ENCODE measurements around the gene ADA.

DNA sequence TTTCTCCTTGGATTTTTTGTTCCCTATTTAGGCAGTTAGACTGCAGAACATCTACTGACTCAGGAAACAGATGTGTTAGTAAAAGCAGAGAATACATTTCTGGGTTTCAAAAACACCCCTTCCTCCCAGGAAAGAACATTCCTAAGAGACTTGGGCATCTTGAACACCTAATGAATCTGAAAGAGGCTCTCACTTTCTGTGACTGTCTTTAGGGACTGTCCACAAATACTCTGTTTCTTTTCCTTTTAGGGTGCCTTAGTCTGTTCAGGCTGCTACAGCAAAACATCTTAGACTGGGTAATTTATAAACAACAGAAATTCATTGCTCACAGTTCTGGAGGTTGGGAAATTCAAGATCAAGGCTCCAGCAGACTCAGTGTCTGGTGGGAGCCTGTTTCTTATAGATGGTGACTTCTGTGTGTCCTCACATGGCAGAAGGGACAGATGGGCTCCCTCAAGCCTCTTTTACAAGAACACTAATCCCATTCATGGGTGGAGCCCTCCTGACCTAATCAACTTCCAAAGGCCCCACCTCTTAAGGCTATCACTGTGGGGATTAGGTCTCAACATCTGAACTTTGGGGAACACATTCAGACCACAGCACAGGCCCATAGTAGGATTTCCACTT lies 44.3 kb upstream of the ADA start:
- TF ChIP-seq, protein P1, sequence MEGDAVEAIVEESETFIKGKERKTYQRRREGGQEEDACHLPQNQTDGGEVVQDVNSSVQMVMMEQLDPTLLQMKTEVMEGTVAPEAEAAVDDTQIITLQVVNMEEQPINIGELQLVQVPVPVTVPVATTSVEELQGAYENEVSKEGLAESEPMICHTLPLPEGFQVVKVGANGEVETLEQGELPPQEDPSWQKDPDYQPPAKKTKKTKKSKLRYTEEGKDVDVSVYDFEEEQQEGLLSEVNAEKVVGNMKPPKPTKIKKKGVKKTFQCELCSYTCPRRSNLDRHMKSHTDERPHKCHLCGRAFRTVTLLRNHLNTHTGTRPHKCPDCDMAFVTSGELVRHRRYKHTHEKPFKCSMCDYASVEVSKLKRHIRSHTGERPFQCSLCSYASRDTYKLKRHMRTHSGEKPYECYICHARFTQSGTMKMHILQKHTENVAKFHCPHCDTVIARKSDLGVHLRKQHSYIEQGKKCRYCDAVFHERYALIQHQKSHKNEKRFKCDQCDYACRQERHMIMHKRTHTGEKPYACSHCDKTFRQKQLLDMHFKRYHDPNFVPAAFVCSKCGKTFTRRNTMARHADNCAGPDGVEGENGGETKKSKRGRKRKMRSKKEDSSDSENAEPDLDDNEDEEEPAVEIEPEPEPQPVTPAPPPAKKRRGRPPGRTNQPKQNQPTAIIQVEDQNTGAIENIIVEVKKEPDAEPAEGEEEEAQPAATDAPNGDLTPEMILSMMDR (IDR thresholded peaks at IDR 0.05), result no peak
- TF ChIP-seq POLR2AphosphoS5 (IDR thresholded peaks at IDR 0.05) (peak; percentile 67), POLR2A (IDR thresholded peaks at IDR 0.05) (no peak)
